Measurements from ENCODE around the gene UFSP2.

Gene UFSP2

GRCh38 chr4:185470501-185471195 is 44.9 kb upstream of the UFSP2 start (continued):
- TF ChIP-seq TSHZ2 (CRISPR knock-in tag; IDR thresholded peaks at IDR 0.05): no peak
- TF ChIP-seq ZNF565 (CRISPR knock-in tag; conservative IDR thresholded peaks at IDR 0.05; ENCODE audit: low read depth): no peak
- TF ChIP-seq GLIS3 (CRISPR knock-in tag; IDR thresholded peaks at IDR 0.05): no peak
- no peak for TF ChIP-seq PPARA (CRISPR knock-in tag; IDR thresholded peaks at IDR 0.05; ENCODE audit: borderline replicate concordance)
- no peak for TF ChIP-seq TCF4 (CRISPR knock-in tag; IDR thresholded peaks at IDR 0.05; ENCODE audit: borderline replicate concordance)
- TF ChIP-seq ZFP3 (CRISPR knock-in tag; IDR thresholded peaks at IDR 0.05): no peak

GRCh38 chr4:185469580-185470154 is 43.9 kb upstream of the UFSP2 start:
- ATAC-seq: no peak
- TF ChIP-seq GLIS3 (CRISPR knock-in tag; IDR thresholded peaks at IDR 0.05): no peak

GRCh38 chr4:185468999-185469398 is 43.2 kb upstream of the UFSP2 start:
- TF ChIP-seq ARNTL (CRISPR knock-in tag; IDR thresholded peaks at IDR 0.05; ENCODE audit: borderline replicate concordance, low read depth): no peak
- TF ChIP-seq ESRRG (CRISPR knock-in tag; IDR thresholded peaks at IDR 0.05): no peak
- TF ChIP-seq PATZ1 (CRISPR knock-in tag; IDR thresholded peaks at IDR 0.05; ENCODE audit: borderline replicate concordance): no peak
- TF ChIP-seq PPARA (CRISPR knock-in tag; IDR thresholded peaks at IDR 0.05; ENCODE audit: borderline replicate concordance): no peak
- no peak for TF ChIP-seq ZFP3 (CRISPR knock-in tag; IDR thresholded peaks at IDR 0.05)
- ATAC-seq: no peak

GRCh38 chr4:185467991-185468390 is 42.2 kb upstream of the UFSP2 start:
- TF ChIP-seq POU6F1 (CRISPR knock-in tag; IDR thresholded peaks at IDR 0.05; ENCODE audit: borderline replicate concordance, low read depth): no peak
- TF ChIP-seq CSRNP3 (CRISPR knock-in tag; IDR thresholded peaks at IDR 0.05): no peak
- TF ChIP-seq CREB5 (CRISPR knock-in tag; IDR thresholded peaks at IDR 0.05; ENCODE audit: low read depth): no peak
- TF ChIP-seq TSHZ2 (CRISPR knock-in tag; IDR thresholded peaks at IDR 0.05): no peak
- TF ChIP-seq PATZ1 (CRISPR knock-in tag; IDR thresholded peaks at IDR 0.05; ENCODE audit: borderline replicate concordance): no peak
- no peak for TF ChIP-seq ZNF70 (CRISPR knock-in tag; IDR thresholded peaks at IDR 0.05)
- no peak for TF ChIP-seq GLIS3 (CRISPR knock-in tag; IDR thresholded peaks at IDR 0.05)
- no peak for TF ChIP-seq ZFP30 (CRISPR knock-in tag; IDR thresholded peaks at IDR 0.05)
- no peak for TF ChIP-seq ESRRG (CRISPR knock-in tag; IDR thresholded peaks at IDR 0.05)
- TF ChIP-seq SNAI2 (CRISPR knock-in tag; IDR thresholded peaks at IDR 0.05): no peak
- no peak for TF ChIP-seq CSDC2 (CRISPR knock-in tag; IDR thresholded peaks at IDR 0.05)
- no peak for TF ChIP-seq OSR1 (CRISPR knock-in tag; IDR thresholded peaks at IDR 0.05)
- no peak for TF ChIP-seq ZFP3 (CRISPR knock-in tag; IDR thresholded peaks at IDR 0.05)
- TF ChIP-seq ZNF565 (CRISPR knock-in tag; conservative IDR thresholded peaks at IDR 0.05; ENCODE audit: low read depth): no peak
- no peak for ATAC-seq

Measured in SK-N-SH treated with all-trans-retinoic acid at 6 μM for 48 hours (cell line).